PC-9 (cell line): ENCODE measurements around the gene SIGLEC8.

ENCODE experiments used
- EZH2 ChIP-seq: fragments of 200-600 bp; sonication (generic); IDR thresholded peaks from 2 replicates; pipeline ENCODE4 v1.8.0; 2017; ENCODE audit warnings: antibody characterized with exemption, low read depth
- TF ChIP-seq, protein P1 (sequence below): fragments of 200-600 bp; sonication (generic); conservative IDR thresholded peaks from 2 replicates; pipeline ENCODE4 v1.6.1; 2017; ENCODE audit warnings: mixed run types, antibody characterized with exemption, mild to moderate bottlenecking, moderate library complexity

GRCh38 chr19:51448411-51449016, 9.7 kb downstream of the SIGLEC8 start:
- TF ChIP-seq, protein P1, sequence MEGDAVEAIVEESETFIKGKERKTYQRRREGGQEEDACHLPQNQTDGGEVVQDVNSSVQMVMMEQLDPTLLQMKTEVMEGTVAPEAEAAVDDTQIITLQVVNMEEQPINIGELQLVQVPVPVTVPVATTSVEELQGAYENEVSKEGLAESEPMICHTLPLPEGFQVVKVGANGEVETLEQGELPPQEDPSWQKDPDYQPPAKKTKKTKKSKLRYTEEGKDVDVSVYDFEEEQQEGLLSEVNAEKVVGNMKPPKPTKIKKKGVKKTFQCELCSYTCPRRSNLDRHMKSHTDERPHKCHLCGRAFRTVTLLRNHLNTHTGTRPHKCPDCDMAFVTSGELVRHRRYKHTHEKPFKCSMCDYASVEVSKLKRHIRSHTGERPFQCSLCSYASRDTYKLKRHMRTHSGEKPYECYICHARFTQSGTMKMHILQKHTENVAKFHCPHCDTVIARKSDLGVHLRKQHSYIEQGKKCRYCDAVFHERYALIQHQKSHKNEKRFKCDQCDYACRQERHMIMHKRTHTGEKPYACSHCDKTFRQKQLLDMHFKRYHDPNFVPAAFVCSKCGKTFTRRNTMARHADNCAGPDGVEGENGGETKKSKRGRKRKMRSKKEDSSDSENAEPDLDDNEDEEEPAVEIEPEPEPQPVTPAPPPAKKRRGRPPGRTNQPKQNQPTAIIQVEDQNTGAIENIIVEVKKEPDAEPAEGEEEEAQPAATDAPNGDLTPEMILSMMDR: no peak
- no peak; the same call in 1 of the 2 replicates for TF ChIP-seq EZH2
